GM12892 (cell line): ENCODE measurements around the gene ZNF407.

Experiments used
- POLR2A ChIP-seq: IDR thresholded peaks from 2 replicates; pipeline ENCODE4 v1.6.1; 2011; ENCODE audit warnings: low read depth, low read length, control low read depth
- POLR2AphosphoS5 ChIP-seq: IDR thresholded peaks from 2 replicates; pipeline ENCODE4 v1.6.1; 2011; ENCODE audit warnings: low read depth, low read length, control low read depth
- TAF1 ChIP-seq: IDR thresholded peaks from 2 replicates; pipeline ENCODE4 v1.6.1; 2011; ENCODE audit warnings: low read depth, mild to moderate bottlenecking, control low read depth, low read length, borderline replicate concordance

GRCh38 chr18:74784752-74785151 lies 187.1 kb downstream of the ZNF407 start:
- TF ChIP-seq POLR2AphosphoS5 (no peak), POLR2A (no peak), TAF1 (no peak)
